ENCODE results near the gene CPLX4.

DNA sequence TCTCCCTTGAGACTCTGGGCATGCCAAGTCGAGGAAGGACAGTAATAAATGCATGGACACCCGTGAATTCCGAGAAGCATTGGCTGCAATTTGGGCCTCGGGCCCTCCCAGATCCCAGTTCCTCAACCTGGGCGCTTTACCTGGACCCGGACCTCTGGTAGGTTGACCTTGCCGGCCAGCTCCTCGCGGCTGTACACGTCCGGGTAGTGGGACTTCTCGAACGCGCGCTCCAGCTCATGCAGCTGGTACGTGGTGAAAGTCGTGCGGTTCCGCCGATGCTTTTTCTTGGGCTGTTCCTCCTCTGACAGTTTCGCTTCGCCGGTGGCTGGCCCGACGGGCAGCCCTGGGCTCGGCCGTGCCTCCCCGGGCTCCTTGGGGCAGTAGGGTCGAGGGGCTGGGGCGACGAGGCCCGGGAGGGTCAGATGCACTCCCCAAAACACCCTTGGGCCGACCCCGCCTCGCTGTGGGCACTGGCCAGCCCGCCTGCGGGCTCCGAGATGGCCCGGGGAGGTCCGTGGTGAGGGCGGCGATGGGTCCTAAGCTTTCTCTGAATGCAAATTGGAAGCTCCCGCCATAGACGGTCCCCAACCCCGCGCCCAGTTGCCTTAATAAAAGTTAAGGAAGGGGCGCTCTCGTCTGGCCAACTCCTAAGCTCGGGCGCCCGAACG is 46.1 kb downstream of the CPLX4 start:
- TF ChIP-seq, protein P1, sequence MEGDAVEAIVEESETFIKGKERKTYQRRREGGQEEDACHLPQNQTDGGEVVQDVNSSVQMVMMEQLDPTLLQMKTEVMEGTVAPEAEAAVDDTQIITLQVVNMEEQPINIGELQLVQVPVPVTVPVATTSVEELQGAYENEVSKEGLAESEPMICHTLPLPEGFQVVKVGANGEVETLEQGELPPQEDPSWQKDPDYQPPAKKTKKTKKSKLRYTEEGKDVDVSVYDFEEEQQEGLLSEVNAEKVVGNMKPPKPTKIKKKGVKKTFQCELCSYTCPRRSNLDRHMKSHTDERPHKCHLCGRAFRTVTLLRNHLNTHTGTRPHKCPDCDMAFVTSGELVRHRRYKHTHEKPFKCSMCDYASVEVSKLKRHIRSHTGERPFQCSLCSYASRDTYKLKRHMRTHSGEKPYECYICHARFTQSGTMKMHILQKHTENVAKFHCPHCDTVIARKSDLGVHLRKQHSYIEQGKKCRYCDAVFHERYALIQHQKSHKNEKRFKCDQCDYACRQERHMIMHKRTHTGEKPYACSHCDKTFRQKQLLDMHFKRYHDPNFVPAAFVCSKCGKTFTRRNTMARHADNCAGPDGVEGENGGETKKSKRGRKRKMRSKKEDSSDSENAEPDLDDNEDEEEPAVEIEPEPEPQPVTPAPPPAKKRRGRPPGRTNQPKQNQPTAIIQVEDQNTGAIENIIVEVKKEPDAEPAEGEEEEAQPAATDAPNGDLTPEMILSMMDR (IDR thresholded peaks at IDR 0.05) = no peak
- no peak for TF ChIP-seq POLR2A (IDR thresholded peaks at IDR 0.05)

All from thyroid gland (tissue), 4 donors.